KMS-11 (cell line): Measurements from ENCODE around the gene SSUH2.

Experiments
- H2AFZ ChIP-seq: fragments of 200-600 bp; sonication (generic); 2 replicates; pipeline ENCODE4 v1.6.1; 2016; ENCODE audit warnings: antibody characterized with exemption, mixed run types, low read depth
- H3K27ac ChIP-seq: fragments of 200-600 bp; sonication (generic); 2 replicates; pipeline ENCODE4 v1.6.1; 2016; ENCODE audit warnings: mild to moderate bottlenecking, mixed run types
- H3K27me3 ChIP-seq: fragments of 200-600 bp; sonication (generic); 2 replicates; pipeline ENCODE4 v1.6.1; 2017; ENCODE audit warnings: mild to moderate bottlenecking, low read depth, mixed run types, moderate library complexity; ENCODE audit not compliant: insufficient read depth
- H3K36me3 ChIP-seq: fragments of 200-600 bp; sonication (generic); 2 replicates; pipeline ENCODE4 v1.6.1; 2017; ENCODE audit warnings: mild to moderate bottlenecking, mixed run types; ENCODE audit not compliant: insufficient read depth
- H3K4me1 ChIP-seq: fragments of 200-600 bp; sonication (generic); 2 replicates; pipeline ENCODE4 v1.6.1; 2016; ENCODE audit warnings: mild to moderate bottlenecking, low read depth, mixed run types; ENCODE audit not compliant: poor library complexity, severe bottlenecking
- H3K4me2 ChIP-seq: fragments of 200-600 bp; sonication (generic); 2 replicates; pipeline ENCODE4 v1.7.0; 2016; ENCODE audit warnings: mild to moderate bottlenecking, mixed run types
- H3K4me3 ChIP-seq: fragments of 200-600 bp; sonication (generic); IDR thresholded peaks from 2 replicates; pipeline ENCODE4 v1.6.1; 2017; ENCODE audit warnings: low read depth, low read length, mixed read lengths; ENCODE audit not compliant: insufficient read depth
- H3K79me2 ChIP-seq: fragments of 200-600 bp; sonication (generic); 2 replicates; pipeline ENCODE4 v1.6.1; 2016; ENCODE audit warnings: low read depth, mixed run types; ENCODE audit not compliant: insufficient read depth
- H3K9ac ChIP-seq: fragments of 200-600 bp; sonication (generic); 2 replicates; pipeline ENCODE4 v1.6.1; 2016; ENCODE audit warnings: mild to moderate bottlenecking, mixed run types
- H4K20me1 ChIP-seq: fragments of 200-600 bp; sonication (generic); 2 replicates; pipeline ENCODE4 v1.6.1; 2016; ENCODE audit warnings: mild to moderate bottlenecking, mixed run types; ENCODE audit not compliant: insufficient read depth
- CTCF ChIP-seq: fragments of 200-600 bp; sonication (generic); conservative IDR thresholded peaks from 2 replicates; pipeline ENCODE4 v1.6.1; 2017; ENCODE audit warnings: low read depth, mild to moderate bottlenecking, antibody characterized with exemption, low read length, moderate library complexity, mixed read lengths

Gene SSUH2

DNA sequence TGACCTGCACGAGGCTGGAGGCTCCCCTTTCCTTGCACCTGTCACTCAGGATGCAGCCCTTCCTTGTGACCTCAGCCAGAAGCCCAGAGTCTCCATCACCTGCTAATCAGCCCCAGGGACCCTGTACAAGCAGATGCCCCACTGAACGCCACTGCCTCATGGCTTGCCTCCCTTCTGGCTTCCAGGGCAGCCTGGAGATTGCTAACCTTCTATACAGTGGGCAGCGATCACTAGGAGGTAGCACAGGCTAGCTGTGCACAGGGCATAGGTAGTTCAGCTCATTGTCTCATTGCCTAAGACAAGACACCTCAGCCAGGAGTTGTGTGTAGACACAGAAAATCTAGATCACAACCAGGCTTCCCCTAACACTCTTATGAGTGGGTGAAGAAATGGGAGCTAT lies 49.3 kb downstream of the SSUH2 start:
- Histone ChIP-seq H3K4me2 (no peak overlapping the region), H3K27me3 (no peaks in the 10 kb centered on the region), H2AFZ (no peak overlapping the region), H3K4me1 (no peaks in the 10 kb centered on the region), H3K27ac (no peak overlapping the region), H3K79me2 (no peaks in the 10 kb centered on the region), H3K36me3 (no peaks in the 10 kb centered on the region), H4K20me1 (no peaks in the 10 kb centered on the region), H3K9ac (no peak overlapping the region), H3K4me3 (no peak overlapping the region)
- no peak for TF ChIP-seq CTCF

GRCh38 chr3:8593021-8593827 lies 51.4 kb downstream of the SSUH2 start:
- Histone ChIP-seq H3K27ac (no peak overlapping the region), H3K4me1 (no peaks in the 10 kb centered on the region), H3K9ac (no peak overlapping the region), H3K4me3 (no peak overlapping the region), H3K79me2 (no peaks in the 10 kb centered on the region), H2AFZ (no peak overlapping the region), H3K4me2 (no peak overlapping the region), H3K27me3 (no peaks in the 10 kb centered on the region), H3K36me3 (no peaks in the 10 kb centered on the region), H4K20me1 (no peaks in the 10 kb centered on the region)
- TF ChIP-seq CTCF, result no peak

DNA sequence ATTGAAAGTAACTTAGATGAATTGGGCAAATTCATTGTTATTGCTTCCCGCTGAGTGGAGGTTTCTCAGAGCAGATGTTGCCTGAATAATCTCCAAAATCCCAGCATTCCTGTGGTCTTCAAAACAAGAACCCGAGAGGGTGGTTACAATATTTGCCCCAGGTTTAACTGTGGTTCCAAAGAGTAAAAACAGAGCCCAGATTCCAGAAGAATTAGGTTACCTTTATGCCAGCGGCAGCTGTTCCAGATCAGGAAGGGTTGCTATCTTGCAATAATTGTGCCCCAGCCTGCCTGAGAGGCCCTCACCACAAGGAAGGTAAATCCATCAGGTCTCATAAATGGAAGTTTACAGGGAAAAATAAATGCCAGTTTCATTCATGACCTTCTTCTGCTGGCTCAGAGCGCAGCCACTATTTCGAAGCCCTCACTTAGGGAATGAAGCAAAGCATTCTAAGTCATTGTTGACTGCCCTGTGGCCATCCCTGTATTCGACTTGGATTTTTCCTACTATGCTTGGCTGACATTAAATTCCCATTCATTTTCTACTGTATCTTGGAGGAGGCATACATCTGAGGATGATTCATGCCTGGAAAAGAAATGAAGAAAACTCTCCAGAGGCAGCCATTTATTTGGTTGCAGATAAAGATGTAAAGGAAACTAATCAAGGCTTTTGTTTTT lies 54.6 kb downstream of the SSUH2 start:
- no peak for TF ChIP-seq CTCF
- Histone ChIP-seq H3K4me2 (no peak overlapping the region), H3K27me3 (no peaks in the 10 kb centered on the region), H3K79me2 (no peaks in the 10 kb centered on the region), H3K27ac (no peak overlapping the region), H3K4me3 (no peak overlapping the region), H3K4me1 (no peaks in the 10 kb centered on the region), H4K20me1 (no peaks in the 10 kb centered on the region), H2AFZ (no peak overlapping the region), H3K9ac (no peak overlapping the region), H3K36me3 (no peaks in the 10 kb centered on the region)

DNA sequence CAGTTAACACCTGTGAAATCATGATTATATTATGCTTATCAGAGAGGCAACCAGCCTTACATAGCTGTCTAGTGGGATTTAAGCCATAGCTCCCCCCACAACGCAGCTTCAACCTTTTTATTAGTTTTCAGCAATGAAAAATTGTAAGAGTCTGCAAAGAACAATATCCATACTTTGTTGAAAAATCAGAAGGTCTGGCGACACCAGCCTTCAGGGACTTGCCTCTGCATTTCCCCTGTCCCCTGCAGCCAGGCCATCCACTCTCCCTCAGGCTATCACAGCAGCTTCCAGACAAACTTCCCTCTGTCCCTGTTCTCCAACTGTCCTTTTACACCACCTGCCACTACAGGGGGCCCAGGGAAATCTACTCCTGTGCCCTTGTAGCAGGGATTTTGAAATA lies 59.9 kb downstream of the SSUH2 start:
- Histone ChIP-seq H3K36me3 (no peaks in the 10 kb centered on the region), H4K20me1 (no peaks in the 10 kb centered on the region), H3K27ac (no peak overlapping the region), H3K4me3 (no peak overlapping the region), H3K4me2 (no peak overlapping the region), H3K9ac (no peak overlapping the region), H3K79me2 (no peaks in the 10 kb centered on the region), H2AFZ (no peak overlapping the region), H3K27me3 (no peaks in the 10 kb centered on the region), H3K4me1 (peaks cover 13% of the 10 kb centered on the region)
- TF ChIP-seq CTCF, result no peak
